Coronary artery (tissue), 2 donors: ENCODE results near the gene OR10A2.

Source experiments
- DNase-seq: peaks from one replicate; pipeline ENCODE4 v3.0.0-alpha.2; 2017; ENCODE audit warnings: low spot score
- H3K27ac ChIP-seq, 2 donors: fragments of 200-600 bp; sonication (generic); one replicate each; pipeline ENCODE4 v1.5.1; 2016 to 2019
- H3K4me3 ChIP-seq: fragments of 200-600 bp; sonication (generic); 2 replicates; pipeline ENCODE4 v1.5.1; 2016; ENCODE audit warnings: mild to moderate bottlenecking, moderate library complexity
- TF ChIP-seq, protein P1 (sequence below): fragments of 200-600 bp; sonication (generic); IDR thresholded peaks from one replicate; pipeline ENCODE4 v1.5.1; 2019; ENCODE audit warnings: antibody characterized with exemption

The OR10A2 gene, protein sequence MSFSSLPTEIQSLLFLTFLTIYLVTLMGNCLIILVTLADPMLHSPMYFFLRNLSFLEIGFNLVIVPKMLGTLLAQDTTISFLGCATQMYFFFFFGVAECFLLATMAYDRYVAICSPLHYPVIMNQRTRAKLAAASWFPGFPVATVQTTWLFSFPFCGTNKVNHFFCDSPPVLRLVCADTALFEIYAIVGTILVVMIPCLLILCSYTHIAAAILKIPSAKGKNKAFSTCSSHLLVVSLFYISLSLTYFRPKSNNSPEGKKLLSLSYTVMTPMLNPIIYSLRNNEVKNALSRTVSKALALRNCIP

GRCh38 chr11:6862961-6863360 lies at the start of gene OR10A2:
TSS of gene OR10A2 (plus strand) at chr11:6863057. CDS start at chr11:6869755, 6,698 bp downstream.
- TF ChIP-seq, protein P1, sequence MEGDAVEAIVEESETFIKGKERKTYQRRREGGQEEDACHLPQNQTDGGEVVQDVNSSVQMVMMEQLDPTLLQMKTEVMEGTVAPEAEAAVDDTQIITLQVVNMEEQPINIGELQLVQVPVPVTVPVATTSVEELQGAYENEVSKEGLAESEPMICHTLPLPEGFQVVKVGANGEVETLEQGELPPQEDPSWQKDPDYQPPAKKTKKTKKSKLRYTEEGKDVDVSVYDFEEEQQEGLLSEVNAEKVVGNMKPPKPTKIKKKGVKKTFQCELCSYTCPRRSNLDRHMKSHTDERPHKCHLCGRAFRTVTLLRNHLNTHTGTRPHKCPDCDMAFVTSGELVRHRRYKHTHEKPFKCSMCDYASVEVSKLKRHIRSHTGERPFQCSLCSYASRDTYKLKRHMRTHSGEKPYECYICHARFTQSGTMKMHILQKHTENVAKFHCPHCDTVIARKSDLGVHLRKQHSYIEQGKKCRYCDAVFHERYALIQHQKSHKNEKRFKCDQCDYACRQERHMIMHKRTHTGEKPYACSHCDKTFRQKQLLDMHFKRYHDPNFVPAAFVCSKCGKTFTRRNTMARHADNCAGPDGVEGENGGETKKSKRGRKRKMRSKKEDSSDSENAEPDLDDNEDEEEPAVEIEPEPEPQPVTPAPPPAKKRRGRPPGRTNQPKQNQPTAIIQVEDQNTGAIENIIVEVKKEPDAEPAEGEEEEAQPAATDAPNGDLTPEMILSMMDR: no peak
- no peak for DNase-seq
- no peak within 1 kb of the TSS for H3K4me3 ChIP-seq
- H3K27ac ChIP-seq: no peak within 1 kb of the TSS

DNA sequence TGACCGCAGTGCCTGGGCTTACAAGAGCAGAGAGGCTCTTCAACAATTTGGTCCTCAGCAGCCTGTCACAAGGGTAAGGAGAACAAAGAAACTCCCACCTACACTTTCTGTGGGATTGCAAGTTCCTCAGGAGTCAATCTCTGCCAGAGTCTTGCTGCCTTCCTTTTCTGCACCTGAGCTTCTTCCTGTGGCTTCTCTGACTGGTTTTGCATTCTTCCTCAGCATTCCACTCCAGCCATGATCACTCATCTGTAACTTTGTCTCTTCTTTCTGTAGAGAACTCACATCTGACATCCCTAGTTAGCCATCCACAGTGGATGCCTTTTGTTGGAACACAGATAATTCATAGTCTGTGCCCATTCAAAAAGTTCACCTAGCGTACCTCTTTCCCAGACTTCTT lies 49.2 kb upstream of the OR10A2 start:
- no peak overlapping the region for H3K4me3 ChIP-seq
- H3K27ac ChIP-seq: no peak overlapping the region
- DNase-seq: no peak
- TF ChIP-seq, protein P1: no peak

GRCh38 chr11:6817694-6818093 lies 45.2 kb upstream of the OR10A2 start:
- no peak for DNase-seq
- H3K4me3 ChIP-seq: no peak overlapping the region
- H3K27ac ChIP-seq: no peak overlapping the region
- TF ChIP-seq, protein P1: no peak

GRCh38 chr11:6818967-6819366 lies 43.9 kb upstream of the OR10A2 start:
- H3K27ac ChIP-seq: no peak overlapping the region

DNA sequence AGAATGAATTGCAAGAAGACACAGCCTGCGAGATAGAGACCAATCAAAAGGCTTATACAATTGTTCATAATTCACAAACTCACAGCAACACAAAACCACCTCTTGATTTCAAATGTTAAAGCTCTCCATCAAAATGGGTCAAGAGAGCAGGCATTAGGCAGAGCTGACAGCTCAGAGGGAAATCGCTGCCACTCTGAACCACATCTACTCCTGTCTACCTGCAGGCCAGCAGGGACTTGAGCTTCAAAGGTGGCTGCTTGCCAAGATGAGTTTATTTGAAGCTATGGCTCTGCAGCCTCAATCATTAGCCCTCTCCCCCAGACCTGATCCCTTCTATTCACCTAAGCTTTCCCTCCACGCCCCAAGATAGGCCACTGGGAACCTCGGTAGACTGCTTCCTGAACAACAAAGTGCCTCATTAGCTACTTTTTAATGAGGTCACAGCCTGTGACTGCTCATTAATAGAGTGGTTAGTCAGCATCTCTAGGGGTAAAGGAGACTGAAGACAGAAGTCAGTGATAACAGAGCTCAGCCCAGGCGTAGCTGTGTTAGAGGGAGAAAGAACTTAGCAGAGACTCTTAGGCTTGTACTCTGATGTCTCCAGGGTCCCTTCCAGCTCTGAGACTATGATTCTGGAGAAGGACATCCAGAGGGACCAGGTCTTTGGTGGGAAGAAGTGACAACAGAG lies 38.6 kb upstream of the OR10A2 start:
- no peak for DNase-seq
- no peak overlapping the region for H3K4me3 ChIP-seq
- H3K27ac ChIP-seq: no peak overlapping the region
- TF ChIP-seq, protein P1: no peak

More at GRCh38 chr11:6818967-6819366, 43.9 kb upstream of the OR10A2 start:
- TF ChIP-seq, protein P1: no peak
- no peak for DNase-seq
- no peak overlapping the region for H3K4me3 ChIP-seq

GRCh38 chr11:6825231-6825744 lies 37.6 kb upstream of the OR10A2 start:
- Histone ChIP-seq H3K4me3 (no peak overlapping the region), H3K27ac (no peak overlapping the region)
- DNase-seq: no peak
- TF ChIP-seq, protein P1: no peak
